Cardiac muscle cell (in vitro differentiated cells and primary cell): ENCODE measurements around the gene ACSL1. TPM values are rescaled to one million over a fixed set of nuclear protein-coding genes. Genes with fewer than 3 reads are reported as not detected.
A peak's percentile ranks its signal among the peaks of the same experiment; 100 is the strongest.

ENCODE experiments used
- DNase-seq, 2 donors: peaks; one replicate each; pipeline versions ENCODE4 v3.0.0 to v3.0.0-alpha.2; 2010 to 2017; ENCODE audit warnings: low read depth in 1 of 2, low spot score in 1 of 2
- H3K27ac ChIP-seq: fragments of 200-600 bp; sonication (generic); 2 replicates; pipeline ENCODE4 v1.5.1; 2016
- H3K27me3 ChIP-seq: fragments of 200-600 bp; sonication (generic); 2 replicates; pipeline ENCODE4 v1.6.0; 2016; ENCODE audit warnings: control low read depth
- H3K36me3 ChIP-seq: fragments of 200-600 bp; sonication (generic); 2 replicates; pipeline ENCODE4 v1.5.1; 2016; ENCODE audit warnings: control low read depth
- H3K4me1 ChIP-seq: fragments of 200-600 bp; sonication (generic); 2 replicates; pipeline ENCODE4 v1.8.1; 2017; ENCODE audit warnings: low read depth, mild to moderate bottlenecking, mixed run types
- H3K4me3 ChIP-seq: fragments of 200-600 bp; sonication (generic); 2 replicates; pipeline ENCODE4 v1.5.1; 2016; ENCODE audit warnings: mild to moderate bottlenecking
- H3K9me3 ChIP-seq: fragments of 200-600 bp; sonication (generic); 2 replicates; pipeline ENCODE4 v1.5.1; 2017; ENCODE audit warnings: low read depth, mild to moderate bottlenecking, control low read depth
- CTCF ChIP-seq: IDR thresholded peaks from 2 replicates; pipeline ENCODE4 v1.5.1; 2012; ENCODE audit warnings: low read depth, mild to moderate bottlenecking, low read length
- polyA plus RNA-seq: library from polyadenylated mRNA; unstranded; fragments of >200 nt; fragmentation: Nextera tagmentation; extraction: Ambion mirVana; gene quantifications from 2 replicates; pipeline ENCODE4 v1.2.1, GENCODE V29; 2016
- total RNA-seq: library from RNA; depleted of rRNA; stranded (reverse); fragments of >200 nt; gene quantifications from 2 replicates; pipeline ENCODE4 v1.2.3, GENCODE V29; 2016

Gene ACSL1
- total and polyA plus RNA-seq, 2 experiments from 2014 or later, result 66.4 to 76.6 TPM

GRCh38 chr4:184816962-184817361 lies 8.8 kb downstream of the ACSL1 start:
- no peak for TF ChIP-seq CTCF
- Histone ChIP-seq H3K27ac (peak overlapping the region; percentile 89), H3K27me3 (no peaks in the 10 kb centered on the region)

GRCh38 chr4:184815046-184815877 lies 10.5 kb downstream of the ACSL1 start:
- Histone ChIP-seq H3K4me3 (no peak overlapping the region), H3K36me3 (no peaks in the 10 kb centered on the region), H3K27ac (peak overlapping the region; percentile 89), H3K4me1 (peaks cover 61% of the 10 kb centered on the region), H3K27me3 (no peaks in the 10 kb centered on the region), H3K9me3 (no peaks in the 10 kb centered on the region)
- peak; percentile 87 for DNase-seq
- TF ChIP-seq CTCF, result no peak

More at GRCh38 chr4:184816962-184817361, 8.8 kb downstream of the ACSL1 start:
- H3K9me3 ChIP-seq, result no peaks in the 10 kb centered on the region
- peaks cover 67% of the 10 kb centered on the region for H3K4me1 ChIP-seq
- no peaks in the 10 kb centered on the region for H3K36me3 ChIP-seq
- no peak overlapping the region for H3K4me3 ChIP-seq
- DNase-seq, result no peak

- H3K27me3 ChIP-seq, result no peaks in the 10 kb centered on the region
- no peak for DNase-seq
- no peaks in the 10 kb centered on the region for H3K36me3 ChIP-seq
- no peak for TF ChIP-seq CTCF
- peak overlapping the region; percentile 89 for H3K27ac ChIP-seq
- no peaks in the 10 kb centered on the region for H3K9me3 ChIP-seq
- no peak overlapping the region for H3K4me3 ChIP-seq
- H3K4me1 ChIP-seq, result peaks cover 61% of the 10 kb centered on the region
These were observed 11.1 kb downstream of the ACSL1 start for GRCh38 chr4:184814686-184815045.

GRCh38 chr4:184812651-184813181 lies 13.1 kb downstream of the ACSL1 start:
- H3K4me1 ChIP-seq, result peaks cover 62% of the 10 kb centered on the region
- no peaks in the 10 kb centered on the region for H3K9me3 ChIP-seq
- peak overlapping the region; percentile 89 for H3K27ac ChIP-seq
- no peaks in the 10 kb centered on the region for H3K36me3 ChIP-seq
- no peak for TF ChIP-seq CTCF
- no peaks in the 10 kb centered on the region for H3K27me3 ChIP-seq
- H3K4me3 ChIP-seq, result no peak overlapping the region
- peak in 1 of 2 donors; percentile 73 for DNase-seq

GRCh38 chr4:184812199-184812542 lies 13.6 kb downstream of the ACSL1 start:
- no peaks in the 10 kb centered on the region for H3K9me3 ChIP-seq
- no peaks in the 10 kb centered on the region for H3K27me3 ChIP-seq
- H3K4me3 ChIP-seq, result no peak overlapping the region
- TF ChIP-seq CTCF, result no peak
- H3K36me3 ChIP-seq, result no peaks in the 10 kb centered on the region
- DNase-seq, result no peak
- H3K4me1 ChIP-seq, result peaks cover 57% of the 10 kb centered on the region
- H3K27ac ChIP-seq, result no peak overlapping the region
